Activated CD4-positive, CD25-positive, alpha-beta regulatory T cell (primary cell): ENCODE results near the gene OSBPL6.

ENCODE experiments used
- DNase-seq, 4 experiments: peaks; one replicate each; lab custom pipeline; 2025; lab: John Stamatoyannopoulos, UW

The OSBPL6 gene

GRCh38 chr2:178271629-178272333 is 77.5 kb downstream of the OSBPL6 start:
- no peak for DNase-seq

- no peak for DNase-seq
Observed at GRCh38 chr2:178273787-178274360, 79.6 kb downstream of the OSBPL6 start.

GRCh38 chr2:178275600-178275999 is 81.3 kb downstream of the OSBPL6 start:
- DNase-seq = no peak

GRCh38 chr2:178277741-178278197 is 83.5 kb downstream of the OSBPL6 start:
- no peak for DNase-seq

GRCh38 chr2:178279142-178279541 is 84.8 kb downstream of the OSBPL6 start:
- DNase-seq = no peak

GRCh38 chr2:178279636-178280035 is 85.3 kb downstream of the OSBPL6 start:
- DNase-seq = no peak

- DNase-seq = peak in 1 of 4 experiments; percentile 7
Observed at GRCh38 chr2:178280244-178280852, 86.0 kb downstream of the OSBPL6 start.

GRCh38 chr2:178282075-178282815 is 87.9 kb downstream of the OSBPL6 start:
- DNase-seq = no peak

GRCh38 chr2:178283341-178283918 is 89.1 kb downstream of the OSBPL6 start:
- no peak for DNase-seq

GRCh38 chr2:178284613-178285286 is 90.4 kb downstream of the OSBPL6 start:
- no peak for DNase-seq

- DNase-seq = no peak
Observed at GRCh38 chr2:178285287-178285615, 90.9 kb downstream of the OSBPL6 start.

- DNase-seq = no peak
Observed at GRCh38 chr2:178286636-178287035, 92.3 kb downstream of the OSBPL6 start.

- no peak for DNase-seq
Observed at GRCh38 chr2:178287652-178288344, 93.5 kb downstream of the OSBPL6 start.

- no peak for DNase-seq
Observed at GRCh38 chr2:178291703-178292102, 97.4 kb downstream of the OSBPL6 start.

GRCh38 chr2:178292586-178292985 is 98.3 kb downstream of the OSBPL6 start:
- DNase-seq = no peak

GRCh38 chr2:178295115-178295514 is 100.8 kb downstream of the OSBPL6 start:
- DNase-seq = no peak

- no peak for DNase-seq
Observed at GRCh38 chr2:178295906-178296305, 101.6 kb downstream of the OSBPL6 start.

- DNase-seq = no peak
Observed at GRCh38 chr2:178296394-178297090, 102.2 kb downstream of the OSBPL6 start.

- no peak for DNase-seq
Observed at GRCh38 chr2:178297091-178297411, 102.7 kb downstream of the OSBPL6 start.

- DNase-seq = no peak
Observed at GRCh38 chr2:178298785-178299212, 104.5 kb downstream of the OSBPL6 start.
